Fibroblast of skin of right biceps (primary cell): ENCODE data around the gene SVIL.
"Not testable (repeated sequence)": the region's sequence is repeated elsewhere in the genome, so short reads cannot be mapped to it uniquely, and the experiment has no call there.

ENCODE experiments used
- DNase-seq: peaks from one replicate; pipeline ENCODE4 v3.0.0-alpha.2; 2013

The SVIL gene

DNA sequence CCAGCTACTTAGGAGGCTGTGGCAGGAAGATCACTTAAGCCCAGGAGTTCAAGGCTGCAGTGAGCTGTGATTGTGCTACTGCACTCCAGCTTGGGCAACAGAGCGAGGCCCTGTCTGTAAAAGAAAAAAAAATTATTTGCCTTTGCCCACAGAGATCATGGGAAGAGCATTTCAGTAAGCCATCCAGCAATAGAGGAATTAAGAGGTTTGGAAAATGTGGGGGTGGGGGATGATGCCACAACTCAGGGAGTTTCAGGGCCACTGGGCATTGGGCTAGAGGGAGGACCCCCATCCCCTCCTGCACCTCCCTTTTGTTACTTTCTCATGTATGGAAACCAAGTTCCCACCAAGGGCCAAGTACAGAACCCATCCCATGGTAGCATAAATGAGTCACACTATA, 38.4 kb downstream of the SVIL start:
- DNase-seq: no peak

DNA sequence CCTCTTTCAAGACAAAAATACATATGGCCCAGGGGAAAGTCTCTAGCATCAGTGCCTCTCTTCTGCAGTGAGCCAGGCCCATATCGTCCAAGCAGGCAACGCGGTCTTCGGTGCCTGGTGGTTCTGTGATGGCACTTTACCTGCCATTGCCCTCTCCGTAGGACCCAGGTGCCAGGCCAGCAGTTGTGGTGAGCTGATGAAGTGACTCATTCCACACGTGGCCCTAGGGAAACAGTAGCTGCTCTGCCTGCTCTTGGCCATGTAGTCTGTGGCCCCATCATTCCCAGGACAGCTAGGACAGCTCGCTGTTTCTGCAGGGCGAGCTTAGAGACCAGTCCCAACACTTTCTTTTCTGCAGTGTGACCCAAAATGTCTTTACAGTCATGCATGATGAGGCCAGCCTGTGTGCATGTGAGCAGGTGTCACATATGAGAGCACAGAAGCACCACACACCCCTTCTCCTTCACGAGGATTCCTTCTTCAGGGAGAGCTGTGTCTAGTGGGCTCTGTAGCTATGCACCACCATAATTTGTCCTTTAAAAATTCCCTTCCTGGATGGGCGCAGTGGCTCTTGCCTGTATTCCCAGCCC, 39.0 kb downstream of the SVIL start:
- no peak for DNase-seq

DNA sequence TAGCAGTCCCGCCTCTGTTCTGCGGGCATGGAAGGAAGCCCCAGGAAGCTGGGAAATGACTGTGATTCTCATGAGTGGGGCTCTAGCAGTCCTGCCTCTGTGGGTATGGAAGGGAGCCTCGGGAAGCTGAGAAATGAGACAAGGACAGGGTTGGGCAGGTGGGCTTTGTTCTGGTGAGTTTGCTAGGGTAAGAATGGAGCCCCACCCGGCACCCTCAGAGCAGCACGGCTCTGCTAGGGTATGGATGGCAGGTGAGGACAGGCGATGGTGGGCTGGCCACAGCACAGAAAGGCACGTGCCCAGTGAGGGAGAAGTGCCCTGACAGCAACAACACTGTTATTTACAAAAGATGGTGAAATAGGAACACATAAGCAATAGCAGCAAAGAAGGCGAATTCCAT, 39.6 kb downstream of the SVIL start:
- no peak for DNase-seq

DNA sequence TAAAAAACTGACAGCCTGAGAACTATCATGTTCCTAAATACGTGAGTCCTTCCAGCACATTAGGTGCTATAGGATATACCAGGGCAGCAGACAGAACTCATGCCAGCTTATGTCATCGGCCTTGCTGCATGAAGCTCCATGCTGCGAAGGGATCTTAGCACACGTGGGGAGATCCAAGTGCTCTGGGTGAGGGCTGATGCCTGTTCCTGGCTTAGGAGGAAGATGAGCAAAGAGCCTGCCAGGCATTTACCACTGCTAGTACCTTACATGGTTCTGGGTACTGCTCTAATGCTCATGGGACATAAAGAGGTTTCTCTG, 43.2 kb downstream of the SVIL start:
- no peak for DNase-seq

DNA sequence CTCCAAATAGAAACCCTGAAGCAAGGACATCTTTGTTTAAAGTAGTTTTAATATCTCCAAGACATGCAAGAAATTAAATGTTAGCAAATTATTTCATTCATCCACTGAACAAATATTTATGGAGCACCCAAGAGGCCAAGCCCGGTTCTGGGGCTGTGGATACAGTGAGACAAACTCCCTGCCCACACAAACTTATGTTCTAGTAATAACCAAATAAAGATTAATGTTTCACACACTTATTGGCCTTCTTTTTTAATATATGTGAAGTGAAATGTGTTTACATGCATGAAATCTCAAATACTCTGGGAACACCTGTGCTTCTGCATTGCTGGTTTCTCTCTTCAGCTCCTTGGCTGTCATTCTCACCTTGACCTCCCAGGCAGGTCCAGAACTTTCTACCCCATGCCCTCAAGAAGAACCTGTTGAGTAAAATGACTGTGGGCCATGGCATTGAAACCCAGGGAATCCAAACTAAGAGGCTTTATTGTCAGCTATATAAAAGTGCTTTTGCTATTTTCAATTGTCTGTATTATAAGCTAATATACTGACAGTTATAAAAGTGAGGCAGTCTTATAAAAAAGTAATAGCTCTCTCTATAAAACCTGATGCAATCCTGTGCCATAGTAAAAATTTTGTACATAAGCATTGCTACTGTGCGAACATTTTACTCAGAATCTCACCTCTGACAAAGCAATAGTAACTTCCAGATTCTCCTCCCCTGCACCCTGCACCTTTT, 43.7 kb downstream of the SVIL start:
- no peak for DNase-seq

DNA sequence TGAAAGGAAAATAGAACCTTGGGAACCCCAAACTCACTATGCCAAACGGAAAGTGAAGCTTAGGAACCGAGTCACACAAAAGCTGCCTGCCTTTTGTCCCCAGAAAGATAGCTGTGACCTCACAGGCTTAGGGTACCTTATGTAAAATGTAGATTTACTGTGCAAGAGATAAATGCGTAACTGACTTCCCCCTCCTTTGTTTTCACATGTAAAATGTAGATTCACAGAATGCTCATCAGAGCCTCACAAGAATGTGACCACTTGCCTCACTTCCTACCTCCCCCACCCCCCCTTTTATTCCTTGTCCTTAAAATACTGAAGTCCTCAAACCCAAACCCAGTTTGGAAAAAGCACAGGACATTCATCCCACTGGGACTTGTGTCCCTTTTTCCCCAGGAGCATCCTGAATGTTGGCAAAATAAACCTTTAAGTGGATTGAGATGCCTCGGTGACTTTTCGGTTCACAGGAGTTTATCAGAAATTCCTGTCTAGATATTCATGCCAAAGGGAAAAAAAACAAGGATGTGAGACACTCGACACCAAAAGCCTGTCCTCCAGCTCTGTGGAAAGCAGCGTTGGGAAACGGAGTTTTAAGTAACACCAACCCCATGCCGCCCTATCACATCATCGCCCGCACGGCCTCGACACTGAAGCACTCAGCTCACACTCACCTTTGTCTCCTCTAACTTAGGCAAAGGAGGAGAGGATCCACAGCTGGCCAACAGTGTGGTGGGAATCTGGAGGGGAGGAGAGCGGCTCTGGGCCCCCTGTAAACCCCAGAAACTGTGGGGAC, 45.9 kb downstream of the SVIL start:
- DNase-seq: peak; percentile 75

DNA sequence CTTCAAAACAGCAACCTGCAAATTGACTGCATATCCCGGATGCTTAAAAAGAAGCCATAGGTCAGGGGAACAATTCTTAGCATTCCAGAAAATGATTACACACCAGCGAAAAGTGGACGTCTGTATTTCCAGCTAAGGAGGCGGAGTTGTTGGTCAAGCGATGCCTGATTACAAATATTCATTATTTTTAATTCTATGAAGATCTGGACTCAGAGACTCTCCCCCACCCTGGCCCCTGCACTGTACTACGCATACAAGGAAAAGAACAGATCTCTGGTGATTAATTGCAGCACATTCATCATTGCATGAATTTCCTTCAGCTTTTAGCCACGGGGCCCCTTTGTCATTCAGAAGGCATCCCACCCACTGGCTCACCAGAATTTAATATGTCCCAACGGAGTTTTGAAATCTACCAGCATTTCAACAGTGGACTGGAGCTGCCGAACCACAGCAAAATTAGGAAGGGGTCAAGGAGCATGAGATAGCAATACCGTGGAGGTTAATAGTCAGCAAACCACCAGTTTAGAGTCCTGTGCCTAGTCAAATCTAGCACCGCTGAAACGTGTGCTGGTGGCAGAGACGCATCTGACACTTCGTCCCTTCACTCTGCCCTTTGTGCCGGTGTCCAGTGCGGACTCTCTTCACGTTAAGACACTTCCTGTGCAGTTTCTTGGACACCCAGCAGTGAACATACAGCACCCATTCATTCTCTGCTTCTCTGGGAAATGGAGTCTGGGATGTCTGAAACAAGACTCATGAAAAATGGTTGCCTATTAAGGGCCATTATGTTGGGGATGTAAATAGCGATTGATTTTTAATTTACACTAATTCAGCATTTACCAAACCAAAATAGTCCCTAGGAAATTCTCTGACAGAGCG, 46.8 kb downstream of the SVIL start:
- DNase-seq: peak; percentile 59

DNA sequence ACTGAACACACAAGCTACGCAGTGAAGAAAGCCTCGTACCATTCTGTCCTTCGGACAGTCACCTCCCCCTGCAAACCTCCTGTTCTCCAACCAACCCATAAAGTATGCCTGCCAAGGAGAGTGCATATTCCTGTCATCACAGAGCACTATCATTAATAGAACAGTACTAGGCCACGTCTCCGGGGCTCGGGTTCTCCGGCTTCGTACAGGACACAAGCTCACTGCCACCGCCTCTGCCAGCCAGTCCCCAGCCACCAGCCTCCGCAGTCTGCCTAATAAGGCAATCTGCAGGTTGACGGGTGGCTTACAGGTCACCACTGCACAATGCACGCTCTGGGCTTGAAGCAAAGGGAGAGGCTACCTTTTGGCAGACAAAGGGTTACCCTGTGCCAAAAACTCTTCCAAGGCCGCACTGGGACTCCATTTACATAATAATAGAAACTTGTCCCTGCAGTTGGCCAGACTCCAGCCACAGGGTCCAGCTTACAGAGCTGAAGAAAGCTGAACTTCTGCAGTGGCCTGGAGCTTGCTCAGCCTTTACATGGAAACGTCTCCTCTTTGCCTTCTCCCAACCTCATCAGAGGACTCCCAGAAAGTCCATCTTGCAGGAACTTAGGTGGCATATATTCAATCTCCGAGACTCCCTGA, 47.5 kb downstream of the SVIL start:
- not testable (repeated sequence) for DNase-seq

DNA sequence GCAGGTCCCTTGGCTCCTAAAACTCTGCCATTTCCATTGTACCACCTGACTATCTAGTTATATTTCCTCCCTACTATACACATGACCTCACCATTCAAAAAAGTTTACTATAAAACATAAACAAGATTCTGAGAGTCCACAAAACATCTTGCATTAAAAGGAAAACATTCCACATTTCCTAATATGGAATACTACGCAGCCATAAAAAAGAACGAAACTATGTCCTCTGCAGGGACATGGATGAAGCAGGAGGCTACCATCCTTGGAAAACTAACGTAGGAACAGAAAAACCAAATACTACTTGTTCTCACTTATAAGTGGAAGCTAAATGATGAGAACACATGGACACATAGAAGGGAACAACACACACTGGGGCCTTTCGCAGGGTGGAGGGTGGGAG, 48.3 kb downstream of the SVIL start:
- no peak for DNase-seq

DNA sequence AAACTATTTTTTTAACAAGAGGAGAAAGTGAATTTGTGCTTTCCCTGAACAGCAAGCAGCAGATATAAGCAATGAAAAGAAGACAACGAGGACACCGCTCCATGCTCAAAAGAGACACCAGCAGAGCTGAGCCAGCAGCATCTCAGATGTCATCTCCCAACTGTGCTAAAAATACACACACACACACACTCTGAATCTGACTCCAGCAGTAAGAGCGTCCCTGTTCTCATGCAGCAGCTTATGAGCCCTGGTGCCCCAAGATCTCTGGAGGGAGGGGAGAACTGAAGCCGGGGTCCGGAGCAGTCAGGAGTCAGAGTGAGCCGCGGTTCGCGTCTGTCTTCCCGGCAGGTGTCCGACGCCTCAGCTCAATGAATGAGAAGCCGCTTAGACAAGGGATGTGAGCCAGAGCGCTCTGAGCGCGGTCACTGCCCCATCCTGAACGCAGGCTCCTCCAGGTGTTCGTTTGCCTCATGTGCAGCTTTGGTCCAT, 49.2 kb downstream of the SVIL start:
- peak; percentile 44 for DNase-seq

DNA sequence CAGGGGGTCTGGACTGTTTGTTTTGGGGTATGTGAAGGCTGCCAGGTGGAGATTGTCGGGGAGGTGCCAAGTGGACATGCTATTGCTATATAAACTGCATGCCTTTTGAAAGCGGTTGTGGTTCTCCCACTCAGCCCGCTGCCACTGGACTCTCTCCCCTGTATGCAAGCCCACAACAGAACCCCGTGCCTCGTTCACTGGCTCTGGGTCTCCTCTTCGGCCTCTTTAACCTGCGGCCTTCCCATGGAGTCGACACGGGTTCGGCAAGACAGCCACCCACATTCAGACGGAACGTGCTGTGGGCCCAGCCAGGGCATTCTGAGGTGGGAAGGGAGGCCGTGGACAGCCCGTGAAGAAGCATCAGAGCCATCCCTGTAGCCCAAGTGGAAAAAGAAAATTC, 50.3 kb downstream of the SVIL start:
- no peak for DNase-seq

DNA sequence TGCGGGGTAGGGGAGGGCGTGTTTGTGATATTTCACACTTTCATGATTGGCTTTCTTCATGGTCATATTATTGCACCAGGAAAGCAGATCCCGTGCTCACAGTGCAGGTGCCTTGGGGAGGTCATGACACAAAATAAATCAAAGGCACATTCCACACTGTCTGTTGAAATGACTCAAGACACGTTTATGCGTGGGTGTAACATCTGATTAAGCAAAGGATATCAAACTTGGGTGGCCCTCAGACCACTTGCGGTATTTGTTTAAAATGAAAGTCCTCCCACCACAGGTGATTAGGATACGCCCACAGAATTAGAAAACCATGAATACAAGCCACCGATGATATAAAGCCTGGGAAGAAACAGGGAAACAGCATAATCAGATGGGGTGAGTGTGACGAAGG, 51.1 kb downstream of the SVIL start:
- DNase-seq: peak; percentile 42

DNA sequence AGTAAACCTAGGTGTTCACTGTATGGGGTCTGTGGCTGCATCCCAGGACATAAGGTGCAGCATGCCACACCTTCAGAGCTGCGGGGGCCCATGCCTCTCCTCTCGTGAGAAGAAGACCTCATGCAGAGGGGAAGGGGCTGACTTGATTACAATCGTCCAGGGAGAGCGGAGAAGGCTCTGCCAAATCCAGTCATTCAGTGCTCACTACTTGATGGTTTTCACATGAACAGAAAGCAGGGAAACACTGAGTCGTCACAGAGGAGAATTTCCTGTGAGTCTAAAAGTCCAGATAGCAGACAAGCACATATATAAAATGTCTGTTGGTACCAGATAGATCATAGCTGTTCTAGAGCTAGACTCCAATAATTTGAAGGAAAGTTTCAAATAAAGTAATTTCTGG, 52.0 kb downstream of the SVIL start:
- DNase-seq: peak; percentile 80

DNA sequence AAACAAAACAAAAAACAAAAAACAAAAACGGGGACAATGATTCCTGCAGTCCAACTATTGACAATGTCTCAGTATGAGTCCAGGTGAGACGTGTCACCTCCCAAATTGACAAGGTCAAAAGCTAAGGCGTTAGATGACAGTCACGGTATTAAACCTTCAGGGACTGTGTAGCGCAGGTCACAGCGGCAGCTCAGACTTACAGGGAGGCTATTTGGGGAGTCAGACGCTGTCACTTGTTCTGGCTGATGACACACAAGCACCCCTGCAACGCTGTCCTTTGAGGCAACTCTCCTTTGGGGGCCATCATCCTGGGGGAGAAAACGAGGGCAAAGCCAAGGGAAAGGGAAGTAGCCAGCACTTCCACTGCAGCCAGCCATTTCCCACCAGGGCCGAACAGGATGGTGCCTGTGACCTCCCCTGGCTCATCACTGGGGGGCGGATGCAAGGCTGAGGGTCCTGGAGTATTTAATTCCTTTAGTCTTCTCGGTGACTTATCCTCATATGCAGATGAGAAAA, 55.3 kb downstream of the SVIL start:
- DNase-seq: no peak

DNA sequence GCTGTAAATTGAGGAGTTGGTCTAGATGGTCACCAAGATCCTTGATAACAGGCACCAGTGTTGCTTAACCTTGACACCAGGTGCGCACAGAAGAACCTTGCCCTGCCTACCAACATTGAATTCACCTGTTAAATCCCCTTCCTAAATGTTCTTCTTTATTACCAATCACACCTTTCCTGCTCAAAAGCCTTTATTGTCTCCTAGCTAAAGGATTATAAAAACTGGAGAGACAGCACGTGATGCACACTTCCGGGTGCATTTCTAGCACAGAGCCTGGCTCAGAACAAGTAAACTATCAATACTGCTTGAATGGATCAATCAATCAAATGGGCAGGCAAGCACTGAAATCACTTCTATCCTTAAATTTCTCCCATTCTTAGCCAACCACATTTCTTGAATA, 56.3 kb downstream of the SVIL start:
- DNase-seq: no peak

DNA sequence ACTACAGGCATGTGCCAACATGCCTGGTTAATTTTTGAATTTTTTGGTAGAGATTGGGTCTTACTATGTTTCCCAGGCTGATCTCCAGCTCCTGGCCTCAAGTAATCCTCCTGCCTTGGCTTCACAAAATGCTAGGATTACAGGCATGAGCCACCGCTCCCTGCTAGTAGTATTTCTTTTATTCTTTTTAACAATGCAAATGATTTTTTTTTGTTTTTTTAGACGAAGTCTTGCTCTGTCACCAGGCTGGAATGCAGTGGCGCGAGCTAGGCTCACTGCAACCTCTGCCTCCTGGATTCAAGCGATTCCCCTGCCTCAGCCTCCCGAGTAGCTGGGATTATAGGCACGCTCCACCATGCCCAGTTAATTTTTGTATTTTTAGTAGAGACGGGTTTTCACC, 58.1 kb downstream of the SVIL start:
- peak; percentile 26 for DNase-seq

DNA sequence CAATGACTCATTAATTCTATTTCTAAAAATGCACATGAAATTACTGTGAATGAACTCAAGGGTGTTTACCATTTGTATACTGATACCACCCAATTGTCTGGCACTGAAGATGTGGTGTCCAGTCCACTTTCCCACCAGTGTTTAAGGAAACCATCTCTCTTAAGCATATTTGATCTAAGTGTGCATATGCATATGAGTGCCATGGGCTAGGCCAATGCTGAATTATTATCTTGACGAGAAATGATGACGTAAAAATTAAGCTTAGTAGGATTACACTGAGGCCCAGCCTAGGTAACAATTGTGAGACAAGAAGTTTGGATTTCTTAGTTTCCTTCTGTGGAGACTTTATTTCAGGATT, 59.7 kb downstream of the SVIL start:
- DNase-seq: no peak

DNA sequence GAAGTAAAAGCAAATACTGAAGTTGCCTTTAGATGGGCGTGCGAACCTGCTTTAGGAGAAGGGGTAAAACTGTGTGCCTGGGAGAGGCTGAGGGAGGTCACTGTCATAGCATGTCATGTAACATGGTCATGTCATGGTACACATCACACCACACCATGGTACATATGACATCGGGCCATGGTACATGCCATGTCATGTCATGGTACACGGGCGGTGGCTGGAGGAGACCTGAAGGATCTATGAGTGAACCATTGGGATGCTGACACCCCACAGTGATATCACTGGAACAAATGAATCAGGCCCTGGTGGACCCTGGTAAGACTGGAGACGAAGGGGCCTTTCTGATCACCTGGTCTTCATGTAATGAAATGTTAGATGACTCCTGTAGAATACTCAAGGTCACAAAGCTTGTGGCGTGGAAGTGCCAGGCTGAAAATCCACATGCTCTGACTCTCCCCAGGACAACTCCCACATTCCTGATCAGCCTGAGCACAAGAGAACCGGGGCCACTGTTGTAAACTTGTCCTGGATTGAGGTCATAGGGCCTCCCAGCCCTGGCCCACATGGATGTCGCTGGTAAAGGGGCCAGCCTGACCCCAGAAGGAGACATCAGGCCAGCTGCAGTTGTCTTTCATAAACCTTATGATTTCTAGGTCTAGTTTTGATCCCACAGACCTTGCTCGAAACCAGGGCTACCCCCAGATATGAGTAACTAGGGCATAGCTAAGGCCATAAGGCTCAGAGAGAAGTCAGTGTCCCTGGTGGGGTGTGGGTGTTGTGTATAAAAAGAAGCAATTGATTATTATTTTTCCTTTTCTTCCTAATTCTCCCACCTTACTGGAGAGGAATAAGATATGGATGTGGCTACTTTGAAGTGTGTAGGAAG, 60.3 kb downstream of the SVIL start:
- DNase-seq: not testable (repeated sequence)

DNA sequence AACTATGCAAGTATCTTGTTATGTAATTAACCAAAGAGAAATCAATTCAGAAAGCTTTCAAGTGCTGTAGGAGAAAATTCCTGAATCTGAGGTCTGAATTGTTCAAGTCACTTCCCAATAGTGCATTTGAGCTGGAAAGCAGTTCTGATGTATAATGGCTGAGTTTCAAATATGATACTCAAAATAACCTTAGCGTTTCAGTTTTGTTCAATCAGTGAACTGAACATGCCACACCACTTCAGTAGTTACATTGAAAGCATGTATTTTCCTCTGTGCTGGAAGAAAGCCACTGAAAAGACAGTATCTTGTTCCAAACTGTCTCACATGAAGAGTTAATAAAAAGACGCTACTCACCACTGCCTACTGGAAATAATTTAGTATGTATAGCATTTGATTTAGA, 64.5 kb downstream of the SVIL start:
- not testable (repeated sequence) for DNase-seq

DNA sequence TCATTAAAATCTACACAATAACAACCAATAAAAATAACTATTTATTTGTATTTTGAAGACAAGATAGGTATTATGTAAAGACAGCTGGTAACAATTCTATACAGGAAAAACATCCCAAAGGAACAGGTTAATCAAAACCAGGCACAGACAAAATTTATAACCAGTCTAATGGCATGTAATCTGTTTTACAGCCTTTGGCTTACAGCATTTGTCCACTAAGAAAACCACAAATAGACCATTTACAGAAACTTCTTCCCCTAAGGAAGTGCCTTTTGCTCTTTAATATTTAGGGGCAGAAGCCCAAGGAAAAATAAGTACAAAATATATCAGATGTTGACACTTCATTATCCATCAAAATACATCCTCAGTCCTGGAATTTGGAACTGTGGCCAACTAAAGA, 65.0 kb downstream of the SVIL start:
- DNase-seq: no peak

DNA sequence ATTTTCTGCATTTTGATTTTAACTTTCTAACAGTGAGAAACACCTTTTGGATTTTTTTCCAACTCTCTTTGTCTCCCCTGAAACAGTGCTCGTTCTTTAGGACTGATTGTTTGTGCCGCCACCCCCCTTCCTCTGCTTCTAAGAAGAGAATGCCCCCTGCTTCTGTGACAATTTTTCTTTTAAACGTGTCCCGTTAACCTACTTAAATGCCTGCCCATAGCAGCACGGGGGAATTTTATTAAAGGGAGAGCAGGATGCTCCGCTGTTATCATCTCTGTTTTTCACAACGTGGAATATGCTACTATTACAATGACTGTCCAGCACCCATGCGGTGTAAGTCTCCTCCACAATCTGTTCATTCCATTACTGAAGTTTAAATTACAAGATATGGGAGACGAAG, 67.8 kb downstream of the SVIL start:
- DNase-seq: no peak
